Measurements from ENCODE around the gene KAZN.

Gene KAZN

GRCh38 chr1:14803002-14803789 lies 204.7 kb downstream of the KAZN start:
- DNase-seq: no peak

- DNase-seq: no peak
These were observed 206.1 kb downstream of the KAZN start for GRCh38 chr1:14804626-14805025.

DNA sequence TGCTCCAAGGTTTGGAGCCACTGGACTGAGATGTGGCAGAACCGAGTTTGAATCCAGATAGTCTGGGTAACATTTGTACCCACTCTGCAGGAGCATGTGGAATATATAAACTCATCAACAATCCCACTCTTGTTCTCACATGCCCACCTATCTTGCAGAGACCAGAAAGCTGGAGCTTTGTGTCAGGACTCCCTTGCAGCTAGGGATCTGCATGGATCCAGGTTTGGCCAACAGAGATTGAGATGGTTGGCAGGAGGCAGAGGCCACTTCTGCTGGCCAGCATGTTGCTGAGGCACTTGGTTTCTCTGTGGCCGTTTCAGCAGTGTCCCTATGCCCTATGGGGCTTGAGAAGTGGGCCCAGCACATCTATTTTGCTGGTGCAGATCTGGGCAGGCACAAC lies 208.3 kb downstream of the KAZN start:
- DNase-seq: no peak

- no peak for DNase-seq
These were observed 210.3 kb downstream of the KAZN start for GRCh38 chr1:14808768-14809167.

- no peak for DNase-seq
These were observed 210.9 kb downstream of the KAZN start for GRCh38 chr1:14809191-14809981.

- no peak for DNase-seq
These were observed 212.3 kb downstream of the KAZN start for GRCh38 chr1:14810595-14811361.

GRCh38 chr1:14811573-14811972 lies 213.1 kb downstream of the KAZN start:
- DNase-seq: no peak

- no peak for DNase-seq
These were observed 213.7 kb downstream of the KAZN start for GRCh38 chr1:14812189-14812588.

- no peak for DNase-seq
These were observed 216.8 kb downstream of the KAZN start for GRCh38 chr1:14815175-14815877.

DNA sequence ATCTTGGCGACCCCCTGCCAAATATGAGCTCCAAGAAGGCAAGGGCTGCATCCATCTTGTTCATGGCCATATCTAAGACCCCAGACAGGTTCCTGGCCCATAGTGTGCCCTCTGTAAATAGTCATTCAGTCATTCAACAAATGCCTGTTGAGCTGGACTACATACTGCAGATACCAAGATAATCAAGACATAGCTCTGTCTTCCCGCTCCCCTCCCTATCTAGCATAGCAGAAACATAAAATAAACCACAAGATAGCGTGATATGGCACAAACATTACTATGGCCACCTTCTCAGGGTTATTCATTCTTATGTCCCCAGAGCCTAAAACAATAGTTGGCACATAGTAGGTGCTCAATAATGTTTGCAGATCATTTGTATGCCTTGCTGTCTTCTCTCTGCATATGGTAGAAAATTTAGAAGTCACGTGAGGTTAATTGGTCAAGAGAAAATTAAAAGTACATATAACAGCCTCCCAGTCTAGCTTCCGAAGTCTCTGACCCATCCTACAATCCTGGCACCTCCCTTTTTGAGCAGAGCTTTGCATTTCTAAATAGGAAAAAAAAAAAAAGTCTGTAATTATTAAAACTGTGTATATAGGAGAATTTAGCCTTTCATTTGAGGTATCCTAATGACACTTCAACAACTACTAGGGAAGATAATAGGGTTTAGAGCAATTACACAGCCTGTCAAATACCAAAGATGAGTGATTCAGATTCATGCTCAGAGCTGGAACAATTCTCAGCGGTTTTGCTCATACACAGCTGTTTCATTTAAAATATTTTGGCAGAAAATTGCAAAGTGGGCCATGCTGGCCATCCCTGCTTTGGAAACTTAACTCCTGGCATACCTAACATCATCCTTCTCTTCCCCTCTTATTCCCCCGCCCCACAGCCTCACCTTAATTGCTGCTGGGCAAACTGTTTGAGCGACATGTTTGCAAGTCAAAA lies 219.0 kb downstream of the KAZN start:
- no peak for DNase-seq

DNA sequence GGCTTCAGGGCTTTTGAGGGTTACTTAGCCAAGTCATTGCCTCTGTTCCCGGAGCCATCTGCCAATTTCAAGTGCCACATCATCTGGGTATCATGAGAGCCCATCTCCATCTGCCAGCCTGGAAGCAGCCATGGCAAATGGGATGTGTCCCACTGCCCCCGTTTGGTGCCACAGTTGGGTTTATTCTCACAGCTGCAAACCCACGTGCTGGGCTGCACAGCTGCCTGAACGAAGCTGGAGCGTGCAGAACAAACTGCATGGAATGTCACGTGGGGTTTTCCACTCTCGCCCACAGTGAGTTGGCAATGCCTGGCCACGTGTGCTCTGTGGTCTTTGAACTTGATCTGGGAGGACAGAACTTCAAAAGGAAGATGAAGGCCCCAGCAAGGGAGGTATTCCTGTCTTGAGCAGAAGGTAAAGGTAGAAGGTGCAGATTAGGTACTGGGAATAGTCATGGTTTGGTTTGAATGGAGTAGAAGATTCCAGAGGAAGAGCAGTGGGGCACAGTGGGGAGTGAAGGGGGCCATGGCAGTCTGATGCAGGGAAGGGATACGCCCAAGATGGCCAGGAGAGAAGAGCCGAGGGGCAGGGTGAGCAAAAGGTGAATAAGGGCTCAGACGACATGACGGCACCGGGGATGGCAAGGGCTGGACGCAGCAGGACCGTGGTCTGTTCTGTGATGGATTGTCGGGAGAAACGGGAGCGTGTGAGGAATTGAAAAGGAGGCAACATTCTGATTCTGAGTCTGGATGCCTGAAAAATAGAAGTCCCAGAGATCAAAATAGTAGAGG lies 222.0 kb downstream of the KAZN start:
- DNase-seq: no peak

- DNase-seq: no peak
These were observed 224.0 kb downstream of the KAZN start for GRCh38 chr1:14822493-14822892.

DNA sequence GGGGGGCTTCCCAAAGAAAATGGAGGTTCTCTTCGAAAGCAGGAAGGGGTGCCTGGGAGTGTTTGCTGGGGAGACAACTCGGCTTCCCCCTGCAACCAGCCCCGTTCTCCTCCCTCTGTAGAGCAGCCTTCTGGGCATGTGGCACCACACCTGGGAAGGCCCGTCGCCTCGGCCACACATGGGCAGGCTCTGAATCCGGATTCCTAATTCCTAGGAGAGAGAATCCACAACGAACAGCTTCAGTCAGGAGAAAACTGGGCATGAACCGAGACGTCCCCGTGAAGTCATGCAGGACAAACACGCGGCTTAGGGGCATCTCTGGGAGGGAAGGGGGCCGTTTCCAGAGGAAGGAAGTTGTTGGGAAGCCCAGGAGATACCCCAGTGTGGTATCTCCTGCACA lies 224.5 kb downstream of the KAZN start:
- no peak for DNase-seq

GRCh38 chr1:14824314-14824915 lies 225.9 kb downstream of the KAZN start:
- DNase-seq: no peak

- no peak for DNase-seq
These were observed 226.9 kb downstream of the KAZN start for GRCh38 chr1:14825396-14825795.

DNA sequence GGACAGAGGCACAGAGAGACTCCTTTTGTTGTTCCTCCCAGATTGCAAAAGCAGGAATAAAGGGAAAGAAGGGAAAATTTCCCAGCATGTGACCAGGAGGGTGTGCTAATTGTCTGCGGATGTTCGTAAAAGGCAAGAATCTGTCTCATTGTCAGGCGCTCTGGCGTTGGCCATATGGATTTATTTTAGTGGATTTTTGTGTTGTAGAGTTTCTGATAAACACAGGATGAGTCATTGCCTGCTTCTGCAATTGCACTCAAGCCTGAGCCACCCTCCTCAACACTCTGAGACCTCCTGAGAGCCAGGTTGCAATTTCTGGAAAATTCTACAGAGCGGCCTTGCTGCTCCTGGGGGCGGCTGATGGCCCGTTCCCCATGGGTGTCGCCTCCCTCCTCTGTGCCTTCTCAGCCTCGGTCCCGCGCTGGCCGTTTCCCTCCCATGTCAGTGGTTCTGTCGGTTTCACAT lies 227.7 kb downstream of the KAZN start:
- no peak for DNase-seq

DNA sequence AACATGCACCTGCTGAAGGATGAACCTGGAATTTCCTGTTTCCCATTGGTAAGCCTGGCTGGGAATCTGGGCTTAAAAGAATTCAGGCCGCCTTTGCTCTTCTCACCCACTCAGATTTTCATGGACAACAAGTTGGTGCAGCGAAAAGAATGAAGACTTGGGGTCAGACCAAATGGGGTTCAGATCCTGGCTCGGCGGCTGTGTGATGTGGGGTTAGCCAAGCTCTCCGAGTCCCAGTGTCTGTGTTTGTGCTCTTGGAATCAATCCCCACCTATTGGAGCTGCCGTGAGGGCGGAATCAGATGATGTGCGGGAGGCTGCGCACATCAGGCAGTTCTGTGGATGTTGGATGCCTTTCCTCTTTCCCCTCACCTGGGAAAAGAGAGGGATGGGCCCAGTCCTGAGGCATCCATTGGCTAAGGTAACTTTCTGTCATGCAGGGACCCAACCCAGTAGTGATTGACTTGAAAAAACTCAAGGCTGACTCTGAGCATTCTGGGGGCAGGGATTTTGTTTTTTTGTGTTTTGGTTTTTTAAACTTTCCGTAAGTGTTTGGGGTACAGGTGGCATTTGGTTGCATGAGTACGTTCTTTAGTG lies 228.3 kb downstream of the KAZN start:
- no peak for DNase-seq

DNA sequence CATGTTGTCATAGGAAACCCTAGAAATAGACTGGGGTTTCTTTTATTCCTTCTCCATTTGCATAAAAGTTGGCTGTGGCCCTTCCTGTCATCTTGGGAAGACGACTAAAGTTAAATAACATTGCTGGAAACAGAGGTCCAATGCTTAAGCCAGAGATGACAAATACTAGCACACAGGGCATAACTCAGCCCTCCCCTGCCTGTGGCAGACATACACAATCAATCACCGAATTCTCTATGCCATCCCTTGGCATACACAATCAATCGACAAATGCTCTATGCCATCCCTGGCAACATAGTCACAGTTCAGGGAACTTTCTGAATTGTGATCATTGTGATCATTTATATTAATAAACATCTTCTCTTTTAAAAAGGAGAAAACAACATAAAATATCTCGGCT lies 229.4 kb downstream of the KAZN start:
- no peak for DNase-seq

GRCh38 chr1:14828665-14829064 lies 230.2 kb downstream of the KAZN start:
- no peak for DNase-seq

DNA sequence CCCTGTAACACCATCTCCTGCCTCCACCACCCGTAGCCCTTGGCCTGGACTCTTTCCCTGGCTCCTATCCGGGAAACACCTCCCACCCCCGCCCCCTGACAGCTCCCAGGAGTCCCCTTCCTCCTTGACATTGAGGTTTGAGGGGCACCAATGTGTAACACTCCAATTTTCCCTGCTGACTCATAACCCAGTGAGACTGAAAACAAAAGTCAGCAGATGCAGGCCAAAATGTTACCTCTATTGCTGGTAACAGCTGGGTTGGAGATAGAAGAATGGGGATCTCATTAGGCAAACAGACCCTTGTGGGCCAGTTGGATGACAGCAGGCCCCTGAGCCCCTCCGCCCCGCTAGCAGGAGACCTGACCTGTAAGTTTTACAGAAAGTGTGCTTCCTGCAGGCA lies 237.2 kb downstream of the KAZN start:
- no peak for DNase-seq

Measured in activated gamma-delta T cell treated with Interleukin-2 at 50 U/mL for 16 hours (primary cell).